ENCODE data around the gene ATP2A3. TPM values are rescaled to one million over a fixed set of nuclear protein-coding genes. Genes with fewer than 3 reads are reported as not detected.

ATP2A3 gene
- total RNA-seq, 1 experiment from 2014 or later = 13.3 TPM

- DNase-seq = no peak
- Histone ChIP-seq H3K79me2 (ENCODE audit: insufficient read depth, low read length) (no peaks in the 10 kb centered on the region), H2BK12ac (ENCODE audit: insufficient read length, low read depth, low read length) (no peak overlapping the region), H3K23me2 (ENCODE audit: insufficient read length, low read depth, low read length, poor library complexity, severe bottlenecking) (no peaks in the 10 kb centered on the region), H3K79me1 (ENCODE audit: insufficient read depth, low read depth, low read length, poor library complexity, severe bottlenecking) (no peaks in the 10 kb centered on the region), H4K20me1 (ENCODE audit: control insufficient read depth, insufficient read depth, insufficient read length) (no peaks in the 10 kb centered on the region), H3K18ac (ENCODE audit: insufficient read length, low read depth, low read length) (no peak overlapping the region), H2BK120ac (ENCODE audit: low read depth, low read length, poor library complexity, severe bottlenecking) (no peak overlapping the region), H2BK5ac (ENCODE audit: insufficient read length, low read length) (no peak overlapping the region), H3K4me1 (ENCODE audit: insufficient read depth, low read length) (no peaks in the 10 kb centered on the region), H3K9ac (ENCODE audit: extremely low read depth, insufficient read length, low read length) (no peak overlapping the region), H3K56ac (ENCODE audit: insufficient read length, low read depth, low read length) (no peak overlapping the region), H2AFZ (ENCODE audit: low read length) (no peak overlapping the region), H2BK15ac (ENCODE audit: low read depth, low read length) (no peak overlapping the region), H4K8ac (replicated peaks; ENCODE audit: insufficient read length, low read depth, low read length) (no peak overlapping the region), H3K23ac (ENCODE audit: insufficient read length, low read depth, low read length) (no peak overlapping the region), H3K27ac (ENCODE audit: insufficient read length, low read depth, low read length) (no peak overlapping the region), H2AK5ac (ENCODE audit: insufficient read length, low read length) (no peak overlapping the region), H2BK20ac (ENCODE audit: low read depth, low read length, poor library complexity, severe bottlenecking) (no peak overlapping the region), H3T11ph (ENCODE audit: low read length) (no peak overlapping the region), H3K9me3 (ENCODE audit: control insufficient read depth, low read depth, low read length) (no peaks in the 10 kb centered on the region), H3K27me3 (ENCODE audit: insufficient read depth, low read length) (no peaks in the 10 kb centered on the region), H4K91ac (ENCODE audit: insufficient read length, low read depth, low read length) (no peak overlapping the region), H3K4ac (ENCODE audit: low read depth, low read length) (no peak overlapping the region), H3K14ac (ENCODE audit: insufficient read depth, low read length) (no peak overlapping the region), H4K5ac (ENCODE audit: insufficient read length, low read depth, low read length) (no peak overlapping the region), H3K4me2 (ENCODE audit: insufficient read depth, insufficient read length, low read length) (no peak overlapping the region)
- H3K4me3 Mint-ChIP-seq = no peak overlapping the region
- no peaks in the 10 kb centered on the region for H3K9me3 Mint-ChIP-seq
- H3K27me3 Mint-ChIP-seq (ENCODE audit: low read depth) = 0 out of 2 replicates have a peak, but pooled peaks cover 4% of the 10 kb centered on the region
- WGBS (ENCODE audit: extremely low coverage, insufficient read length, low lambda C conversion rate) = no CpG with 5 or more reads among the region's 26 CpGs
- no peak overlapping the region for H3K27ac Mint-ChIP-seq
- H3K36me3 Mint-ChIP-seq (ENCODE audit: insufficient read depth in 1 of 3, low read depth in 3 of 3) = peaks cover 13 to 48% (median 32%) of the 10 kb centered on the region in 3 experiments; a peak in 6 of 7 replicates
- no peak for TF ChIP-seq CTCF (conservative IDR thresholded peaks at IDR 0.05)
- H3K4me1 Mint-ChIP-seq = peaks cover 12 to 22% of the 10 kb centered on the region in 2 experiments
Measured at GRCh38 chr17:4008441-4009185, 44.4 kb upstream of the ATP2A3 start.

All from H9 (cell line).